H1 (cell line): ENCODE data around the gene ALS2CL. TPM values are rescaled to one million over a fixed set of nuclear protein-coding genes. Genes with fewer than 3 reads are reported as not detected.

Source experiments
- HDAC6 ChIP-seq: IDR thresholded peaks from one replicate; pipeline ENCODE4 v1.7.1; 2012; ENCODE audit warnings: low read depth, mild to moderate bottlenecking, inconsistent platforms, low read length, moderate library complexity
- KDM4A ChIP-seq: IDR thresholded peaks from one replicate; pipeline ENCODE4 v1.7.1; 2012; ENCODE audit warnings: low read depth, mild to moderate bottlenecking, moderate library complexity, low read length, inconsistent platforms; ENCODE audit not compliant: severe bottlenecking
- POLR2AphosphoS5 ChIP-seq: IDR thresholded peaks from 2 replicates; pipeline ENCODE4 v1.6.1; 2011; ENCODE audit warnings: low read depth, low read length
- SRF ChIP-seq: IDR thresholded peaks from 2 replicates; pipeline ENCODE4 v1.6.1; 2011; ENCODE audit warnings: mild to moderate bottlenecking, low read depth, low read length, moderate library complexity
- SUZ12 ChIP-seq: fragments of 200-600 bp; sonication (generic); IDR thresholded peaks from 2 replicates; pipeline ENCODE4 v1.6.1; 2012; ENCODE audit warnings: mild to moderate bottlenecking, inconsistent platforms, low read length, moderate library complexity, mixed read lengths
- polyA plus RNA-seq, 7 experiments: library from polyadenylated mRNA; depleted of rRNA in 3 of 7; stranded (reverse) in 5 of 7; unstranded in 2 of 7; fragments of >200 nt in 5 of 7; fragments of 200-250 nt in 2 of 7; gene quantifications; 1 replicate in 5 of 7; 2 replicates in 1 of 7; 4 replicates in 1 of 7; pipeline versions ENCODE4 v1.2.1 to v1.2.3, GENCODE V29; 2011 to 2013; ENCODE audit warnings: missing spikeins in 2 of 7, mixed read lengths in 2 of 7
- total RNA-seq: library from RNA; stranded (reverse); fragmentation: NEBNext Ultra II Directional; extraction: Animal tissue kit (Norgen Biotek cat#: 25700); gene quantifications from 2 replicates; pipeline ENCODE4 v1.2.1, GENCODE V29; 2021
- TF ChIP-seq, protein P1 (sequence below): IDR thresholded peaks from 2 replicates; pipeline ENCODE4 v1.6.1; 2012; ENCODE audit warnings: inconsistent platforms

ALS2CL gene
- total and polyA plus RNA-seq, 2 of the 8 experiments (the other 6 are each of a cell fraction or from before 2014, with no cell fraction given): 4.8 to 5.4 TPM

DNA sequence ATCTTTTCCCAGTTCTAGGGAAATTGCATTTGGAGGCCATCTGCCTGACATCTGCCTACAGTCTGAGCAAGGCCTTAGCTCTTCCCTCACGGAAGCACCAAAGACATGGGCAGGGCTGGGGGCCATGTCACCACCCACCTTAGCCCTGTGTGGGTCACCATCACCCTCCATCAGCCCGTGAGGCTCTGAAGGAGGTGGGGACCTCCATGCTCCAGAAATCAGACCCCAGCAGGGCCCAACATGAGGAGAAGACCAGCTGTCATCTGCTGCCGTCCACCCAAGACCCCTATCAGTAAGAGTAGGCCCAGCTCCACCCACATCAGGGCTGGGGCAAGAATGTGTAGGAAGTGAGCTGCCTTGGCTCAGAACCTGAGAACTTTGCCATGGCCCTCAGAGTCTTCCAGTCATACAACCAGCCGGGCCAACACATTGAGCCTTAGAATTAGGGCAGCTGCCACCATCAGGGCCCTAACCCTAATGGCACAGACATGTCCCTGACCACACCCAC lies 9.6 kb upstream of the ALS2CL start (continued):
- TF ChIP-seq SRF (no peak), KDM4A (no peak), POLR2AphosphoS5 (no peak), SUZ12 (no peak), HDAC6 (no peak)
- TF ChIP-seq, protein P1, sequence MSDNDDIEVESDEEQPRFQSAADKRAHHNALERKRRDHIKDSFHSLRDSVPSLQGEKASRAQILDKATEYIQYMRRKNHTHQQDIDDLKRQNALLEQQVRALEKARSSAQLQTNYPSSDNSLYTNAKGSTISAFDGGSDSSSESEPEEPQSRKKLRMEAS: no peak
- TF ChIP-seq, all 59 proteins: peak for 0
